NCI-H2029 (cell line): ENCODE data around the gene PTX4.

Experiments
- DNase-seq: peaks from one replicate; lab custom pipeline; 2025; lab: John Stamatoyannopoulos, UW

PTX4 gene

DNA sequence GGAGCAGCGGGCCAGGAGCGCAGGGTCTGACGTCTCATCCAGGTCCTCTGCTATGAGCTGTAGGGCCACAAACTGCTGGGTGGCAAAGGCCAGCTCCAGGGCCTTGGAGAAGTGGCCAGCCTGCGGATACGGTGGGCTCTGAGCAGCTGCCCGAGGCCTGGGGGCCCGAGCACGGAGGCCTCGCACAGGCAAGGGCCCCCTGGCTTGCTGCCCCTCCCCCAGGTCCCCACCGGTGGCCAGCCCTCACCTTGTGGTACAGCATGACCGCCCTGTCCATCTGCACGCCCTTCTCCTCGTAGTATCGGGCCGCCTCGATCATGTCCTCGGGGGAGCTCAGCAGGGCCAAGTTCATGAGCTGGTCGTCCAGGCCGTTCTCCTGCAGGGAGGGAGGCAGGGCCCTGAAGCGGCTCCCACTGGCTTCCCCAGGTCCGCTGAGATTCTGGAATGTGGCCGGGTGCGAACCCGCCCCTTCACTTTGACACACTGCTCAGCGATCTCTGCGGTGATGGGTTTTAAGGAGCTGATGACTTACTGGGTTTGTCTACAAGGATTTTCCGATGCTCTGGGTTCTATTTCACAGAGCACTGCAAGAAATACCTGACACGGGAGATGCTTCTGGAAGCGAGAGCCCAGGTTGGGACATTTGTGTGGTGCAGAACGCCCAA is 35.0 kb upstream of the PTX4 start:
- DNase-seq: no peak

DNA sequence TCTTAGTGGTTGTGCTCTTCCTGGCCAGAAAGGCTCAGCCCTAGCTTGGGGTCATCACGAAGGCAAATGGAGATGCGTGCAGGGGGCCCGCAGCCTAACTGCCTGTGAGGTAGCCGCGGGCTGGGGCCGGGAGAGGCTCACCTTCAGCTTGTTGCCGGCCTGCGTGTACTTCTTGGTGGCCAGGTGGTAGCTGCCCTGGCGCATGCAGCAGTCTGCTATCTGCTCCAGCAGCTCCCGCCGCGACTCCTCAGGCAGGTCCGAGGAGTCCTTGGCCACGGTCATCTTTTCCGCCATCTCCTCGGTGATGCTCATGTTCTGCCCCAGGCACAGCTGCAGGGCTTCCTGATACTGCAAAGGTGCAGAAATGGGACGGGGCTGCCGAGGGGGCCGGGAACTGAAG is 31.7 kb upstream of the PTX4 start:
- no peak for DNase-seq

DNA sequence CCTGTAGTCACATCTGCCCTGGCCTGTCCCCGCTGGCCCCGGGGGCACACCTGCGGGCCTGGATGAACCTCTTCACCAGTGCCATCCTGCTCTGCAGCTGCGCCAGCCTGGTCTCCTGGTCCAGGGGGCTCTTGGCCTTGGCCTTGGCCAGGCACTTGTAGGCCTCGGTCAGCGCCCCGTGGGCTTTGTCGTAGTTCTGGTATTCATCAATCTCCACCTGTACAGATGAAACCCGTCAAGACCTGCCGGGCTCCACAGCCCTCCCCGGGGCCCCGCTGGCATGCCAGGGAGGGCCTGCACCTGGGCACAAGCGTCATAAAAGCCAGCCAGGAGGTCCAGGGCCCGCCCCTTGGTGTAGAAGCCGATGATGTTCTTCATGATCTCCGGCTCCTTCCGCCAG is 31.1 kb upstream of the PTX4 start:
- DNase-seq: no peak

DNA sequence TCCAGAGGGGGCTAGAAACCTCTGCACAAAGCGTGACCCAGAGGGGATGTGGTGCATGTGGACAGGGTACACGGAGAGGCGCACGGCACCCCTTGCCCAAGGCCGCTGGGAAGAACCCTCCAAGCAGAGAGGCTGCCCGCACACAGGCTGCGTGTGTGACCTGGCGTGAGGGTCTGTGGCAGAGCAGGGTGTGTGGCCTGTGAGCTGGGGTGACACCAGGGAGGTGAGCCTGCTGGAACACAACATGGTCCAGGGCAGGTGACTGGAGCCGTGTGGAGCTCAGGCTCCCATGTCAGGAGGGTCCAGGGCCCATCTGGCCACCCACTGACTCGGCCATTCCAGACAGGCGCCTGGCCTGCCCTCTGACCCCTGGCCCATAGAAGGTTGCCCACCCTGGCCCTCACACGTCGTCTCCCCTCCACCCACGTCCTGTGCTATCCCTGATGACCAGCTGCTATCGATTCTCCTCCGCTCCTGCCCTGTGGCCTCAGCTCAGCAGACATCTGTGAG is 29.9 kb upstream of the PTX4 start:
- no peak for DNase-seq

DNA sequence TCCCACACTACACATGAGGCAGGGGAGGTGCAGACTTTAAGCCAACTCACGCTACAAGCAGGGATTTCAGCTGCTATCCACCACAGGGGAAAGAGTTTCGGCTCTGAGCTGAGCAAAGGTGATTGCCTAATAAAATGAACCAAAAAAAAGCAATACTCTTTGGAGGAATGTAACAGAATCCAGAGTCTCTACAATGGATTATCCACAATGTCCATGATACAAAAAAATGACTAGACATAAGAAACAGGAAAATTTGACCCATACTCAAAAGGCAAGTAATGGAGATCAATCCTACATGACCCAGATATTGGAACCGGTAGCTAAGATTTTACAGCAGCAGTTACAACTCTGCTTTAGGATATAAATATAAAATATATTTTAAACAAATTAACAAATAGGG is 25.8 kb upstream of the PTX4 start:
- no peak for DNase-seq

DNA sequence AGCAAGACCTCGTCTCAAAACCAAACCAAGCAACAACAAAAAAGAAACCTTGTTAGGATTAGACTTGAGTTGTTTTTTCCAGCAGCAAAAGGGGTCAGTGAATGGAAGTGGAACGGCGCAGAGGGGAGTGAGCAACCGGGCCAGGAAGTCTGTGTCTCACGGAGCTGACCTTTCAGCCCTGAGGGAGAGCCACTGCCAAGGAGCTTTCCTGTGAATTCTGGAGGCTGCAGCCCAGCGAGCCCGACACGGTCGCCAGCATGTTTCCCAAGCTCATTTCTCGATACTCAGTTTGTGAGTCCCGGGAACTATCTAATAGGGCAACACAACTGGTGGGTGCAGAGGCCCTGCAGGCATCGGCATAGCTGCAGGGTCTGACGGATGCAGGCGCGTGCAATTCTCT is 24.0 kb upstream of the PTX4 start:
- no peak for DNase-seq

DNA sequence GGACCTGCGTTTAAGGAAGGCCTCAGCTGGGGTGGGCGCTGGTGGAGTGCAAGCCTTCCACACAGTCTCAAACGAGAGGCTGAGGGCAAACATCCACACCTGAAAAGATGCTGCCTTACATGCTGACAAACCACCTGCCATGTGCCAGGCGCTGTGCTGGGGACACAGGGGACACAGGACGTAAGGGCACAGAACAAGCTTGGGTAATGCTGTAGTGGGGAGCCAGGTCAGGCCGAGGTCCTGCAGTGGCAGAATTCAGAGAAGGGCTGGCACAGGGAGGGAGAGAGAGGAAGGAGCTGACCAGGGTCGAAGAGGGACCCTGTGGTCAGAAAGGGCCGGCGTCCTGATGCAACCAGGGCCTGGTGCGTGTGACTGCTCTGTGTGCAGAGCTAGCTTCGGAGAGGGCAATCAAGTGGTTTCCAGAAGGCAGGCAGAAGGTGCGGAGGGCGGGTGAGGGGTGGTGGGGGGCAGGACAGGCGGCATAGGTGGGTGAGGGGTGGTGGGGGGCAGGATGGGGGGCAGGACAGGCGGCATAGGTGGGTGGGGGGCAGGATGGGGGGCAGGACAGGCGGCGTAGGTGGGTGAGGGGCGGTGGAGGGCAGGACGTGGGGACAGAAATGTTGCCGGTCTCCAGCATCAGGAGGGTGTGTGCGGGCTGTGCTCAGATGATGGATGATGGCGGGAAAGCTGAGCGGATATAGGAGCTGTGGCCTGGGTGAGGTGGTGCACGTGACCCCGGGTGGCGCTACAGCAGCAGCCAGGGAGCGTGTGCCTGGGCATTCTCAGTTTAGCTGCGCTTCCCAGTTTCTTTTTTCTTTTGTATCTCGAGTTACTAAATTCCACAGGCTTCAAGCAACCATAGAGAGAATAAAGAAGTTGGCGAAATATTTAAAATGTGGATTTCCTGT is 23.2 kb upstream of the PTX4 start:
- DNase-seq: no peak

DNA sequence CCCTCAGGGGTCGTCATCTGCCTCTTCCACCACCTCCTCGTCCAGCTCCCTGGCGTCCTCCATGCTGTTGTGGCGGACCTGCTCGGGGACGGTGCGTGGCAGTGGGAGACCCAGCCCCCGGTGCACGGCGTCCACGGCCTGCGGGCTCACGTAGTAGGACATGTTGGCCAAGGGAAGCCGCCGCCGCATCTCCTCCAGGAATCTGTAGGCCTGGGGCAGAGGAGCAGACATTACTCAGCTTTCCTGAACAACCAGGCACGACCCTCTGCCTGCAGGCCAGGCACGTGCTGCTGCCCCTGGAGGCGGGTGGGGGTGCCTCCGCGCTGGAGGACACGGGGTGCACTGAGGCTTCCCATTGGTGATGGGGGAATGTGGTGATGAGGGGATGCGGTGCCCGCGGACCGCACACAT is 22.2 kb upstream of the PTX4 start:
- DNase-seq: no peak

DNA sequence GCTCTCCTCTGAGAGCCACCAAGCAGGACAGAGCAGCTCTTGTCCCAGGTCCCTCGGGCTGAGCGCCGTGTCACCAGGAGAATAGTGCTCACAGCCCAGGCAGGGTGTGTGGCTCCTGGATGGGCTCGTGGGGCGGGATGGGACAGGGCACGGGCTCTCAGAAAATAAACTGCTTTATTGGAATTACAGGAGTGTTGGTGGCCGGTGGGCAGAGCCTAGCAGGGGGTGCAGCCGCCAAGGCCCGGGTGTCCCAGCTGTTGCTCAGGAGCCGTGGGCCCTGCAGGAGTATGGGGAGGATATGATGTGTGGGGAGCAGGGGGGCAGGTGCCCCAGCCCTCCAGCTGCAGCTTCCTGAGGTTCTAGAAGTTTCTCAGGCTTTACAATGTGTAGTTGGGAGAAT is 21.5 kb upstream of the PTX4 start:
- DNase-seq: no peak

DNA sequence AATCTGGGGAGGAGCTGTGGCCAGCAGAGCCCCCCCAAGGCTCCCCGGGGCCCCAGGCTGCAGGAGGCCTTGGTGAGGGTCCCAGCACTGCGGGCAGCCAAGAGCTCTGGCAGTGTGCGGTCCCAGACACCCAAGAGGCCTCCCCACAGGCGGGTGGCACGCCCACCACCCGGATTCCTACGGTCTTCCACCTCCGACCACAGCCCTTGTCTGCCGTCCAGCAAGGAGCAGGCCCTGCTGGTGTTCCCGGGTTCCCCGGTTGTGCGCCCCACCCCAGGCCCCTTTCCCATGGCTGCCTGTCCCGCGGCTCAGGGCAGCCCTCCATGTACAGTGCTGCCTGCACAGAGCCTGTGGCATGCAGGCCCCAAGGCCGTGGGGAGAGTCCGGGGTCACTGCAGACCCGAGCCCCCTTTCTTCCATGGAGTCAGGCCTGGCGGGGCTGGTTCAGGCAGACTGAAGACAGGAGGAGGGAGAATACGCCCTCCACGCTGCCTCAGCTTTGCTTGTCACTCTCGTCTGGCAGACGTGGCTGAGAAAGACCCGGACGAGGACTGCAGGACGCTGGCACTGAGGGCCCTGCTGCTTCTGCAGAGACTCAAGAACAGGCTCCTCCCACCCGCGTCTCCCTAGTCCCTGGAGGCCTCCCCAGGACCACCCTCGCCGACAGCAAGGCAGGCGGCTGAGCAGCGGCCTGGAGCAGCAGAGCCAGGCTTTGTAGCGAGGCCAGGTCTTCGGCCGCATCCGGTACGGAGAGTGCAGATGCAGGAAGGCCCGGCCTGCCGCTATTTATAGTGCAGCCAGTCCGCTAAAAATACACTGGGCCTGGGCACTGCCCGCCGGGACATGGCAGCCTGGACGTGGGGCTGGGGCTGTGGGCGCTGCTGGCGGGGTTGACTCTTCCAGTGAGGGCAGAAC is 20.8 kb upstream of the PTX4 start:
- no peak for DNase-seq

DNA sequence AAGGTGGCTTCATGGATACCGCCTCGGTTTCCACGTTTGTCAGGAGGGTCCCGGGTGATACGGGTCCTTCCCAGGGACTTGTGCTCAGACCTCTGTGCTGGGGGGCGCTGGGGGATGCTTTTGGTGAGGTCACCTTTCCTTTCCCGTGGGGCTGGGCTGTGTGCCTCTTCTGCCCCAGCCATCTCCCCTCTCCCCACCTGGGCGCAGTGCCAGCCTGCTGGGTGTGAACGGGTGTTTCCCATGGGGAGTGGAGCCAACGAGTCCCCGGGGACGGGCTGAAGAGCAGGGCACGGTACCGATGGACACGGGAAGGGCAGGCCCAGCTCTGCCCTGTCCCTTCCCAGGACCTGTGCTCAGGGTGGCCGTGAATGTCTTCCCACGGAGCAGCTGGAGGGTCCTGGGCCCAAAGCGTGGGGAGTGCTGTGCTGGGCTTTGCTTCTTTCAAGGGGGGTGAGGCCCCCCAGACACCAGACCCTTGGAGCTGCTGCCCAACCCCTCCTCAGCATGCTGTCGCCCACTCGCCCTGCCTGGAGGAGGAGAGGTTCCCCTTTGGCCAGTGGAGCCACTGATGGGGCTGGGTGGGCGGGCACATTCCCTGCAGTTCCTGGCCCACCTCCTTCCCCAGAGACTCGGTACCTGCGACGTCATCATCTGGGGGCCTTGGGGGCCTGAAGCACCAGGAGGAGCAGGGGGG is 19.9 kb upstream of the PTX4 start:
- DNase-seq: no peak

DNA sequence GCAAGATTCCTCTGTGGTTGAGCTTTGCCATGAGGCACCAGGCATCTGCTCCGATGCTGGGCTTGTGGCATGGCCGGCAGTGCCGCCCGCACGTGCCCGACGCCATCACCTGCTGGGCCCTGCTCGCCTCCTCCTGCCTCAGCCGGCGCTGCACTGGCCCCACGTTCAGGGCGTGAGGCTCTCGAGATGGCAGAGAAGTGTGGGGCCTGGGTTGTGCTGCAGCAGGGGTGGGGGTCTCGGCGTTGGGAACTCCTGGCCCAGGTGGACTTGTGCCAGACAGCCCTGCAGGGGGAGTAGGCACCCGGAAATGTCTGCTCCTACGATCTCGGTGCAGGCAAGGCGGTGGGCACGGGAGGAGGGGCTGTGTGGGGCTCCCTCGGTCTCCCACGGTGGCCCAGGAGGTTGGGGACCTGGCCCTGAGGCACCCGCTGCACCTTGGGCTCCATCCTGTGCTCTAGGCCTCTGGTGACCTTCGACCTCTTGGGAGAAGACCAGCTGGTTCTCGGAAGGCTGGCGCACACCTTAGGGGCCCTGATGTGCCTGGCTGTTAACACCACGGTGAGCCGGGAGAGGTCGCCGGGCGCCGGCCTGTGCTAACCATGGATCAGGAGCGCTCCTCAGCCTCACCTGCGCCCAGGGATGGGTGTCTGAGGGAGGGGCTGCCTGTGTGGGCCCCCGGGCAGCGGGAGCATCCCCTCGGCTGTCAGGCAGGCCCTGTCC is 17.9 kb upstream of the PTX4 start:
- DNase-seq: no peak

DNA sequence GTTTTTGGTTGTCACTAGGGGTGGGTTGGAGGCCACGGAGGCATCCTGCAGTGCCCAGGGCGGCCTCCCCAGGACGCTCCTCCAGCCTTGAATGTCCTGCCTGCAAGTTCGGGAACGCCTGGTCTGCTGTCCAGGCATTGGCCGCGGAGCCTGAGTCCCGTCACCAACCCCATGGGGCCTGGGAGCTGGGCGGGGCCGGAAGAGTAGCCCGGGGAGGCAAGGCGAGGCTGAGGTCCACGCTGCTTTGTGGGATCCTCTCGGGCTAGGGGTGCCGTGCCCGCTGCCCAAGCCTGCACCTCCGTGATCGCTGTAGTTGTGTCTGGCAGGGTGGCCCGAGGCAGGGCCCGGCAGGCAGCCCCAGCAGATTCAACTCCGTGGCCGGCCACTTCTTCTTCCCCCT is 17.2 kb upstream of the PTX4 start:
- DNase-seq: no peak

DNA sequence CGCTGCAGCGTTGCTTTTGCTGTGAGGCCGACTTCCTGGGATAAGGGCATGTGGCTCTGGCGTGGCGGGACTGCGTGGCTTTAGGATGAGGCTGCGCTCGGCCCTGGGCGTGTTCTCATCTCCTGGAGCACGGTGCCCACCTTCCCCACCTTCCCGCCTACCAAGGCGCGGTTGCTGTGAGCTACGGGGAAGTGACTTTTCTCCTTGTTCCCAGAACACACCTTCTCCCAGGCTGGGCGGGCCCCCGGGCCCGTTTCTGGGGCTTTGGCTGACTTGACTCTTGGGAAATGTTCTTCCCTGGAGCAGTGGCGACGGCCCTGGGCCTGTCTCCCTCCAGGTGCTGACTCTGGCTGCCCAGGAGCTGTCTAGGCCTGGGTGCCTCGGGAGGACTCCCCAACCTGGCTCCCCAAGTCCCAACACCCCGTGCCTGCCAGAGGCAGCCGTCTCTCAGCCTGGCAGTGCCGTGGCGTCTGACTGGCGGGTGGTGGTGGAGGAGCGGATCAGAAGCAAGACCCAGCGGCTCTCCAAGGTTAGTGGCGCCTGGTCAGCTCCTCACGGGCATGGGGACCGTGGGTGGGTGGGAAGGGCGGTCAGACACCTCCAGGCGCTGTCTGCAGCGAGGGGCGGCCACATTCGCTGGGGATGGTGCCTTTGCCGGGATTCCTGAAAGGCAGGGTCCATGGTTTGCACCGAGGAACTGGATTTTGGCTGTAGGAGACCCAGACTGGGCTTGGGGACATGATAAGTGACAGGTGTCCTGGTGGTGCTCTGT is 16.5 kb upstream of the PTX4 start:
- no peak for DNase-seq

DNA sequence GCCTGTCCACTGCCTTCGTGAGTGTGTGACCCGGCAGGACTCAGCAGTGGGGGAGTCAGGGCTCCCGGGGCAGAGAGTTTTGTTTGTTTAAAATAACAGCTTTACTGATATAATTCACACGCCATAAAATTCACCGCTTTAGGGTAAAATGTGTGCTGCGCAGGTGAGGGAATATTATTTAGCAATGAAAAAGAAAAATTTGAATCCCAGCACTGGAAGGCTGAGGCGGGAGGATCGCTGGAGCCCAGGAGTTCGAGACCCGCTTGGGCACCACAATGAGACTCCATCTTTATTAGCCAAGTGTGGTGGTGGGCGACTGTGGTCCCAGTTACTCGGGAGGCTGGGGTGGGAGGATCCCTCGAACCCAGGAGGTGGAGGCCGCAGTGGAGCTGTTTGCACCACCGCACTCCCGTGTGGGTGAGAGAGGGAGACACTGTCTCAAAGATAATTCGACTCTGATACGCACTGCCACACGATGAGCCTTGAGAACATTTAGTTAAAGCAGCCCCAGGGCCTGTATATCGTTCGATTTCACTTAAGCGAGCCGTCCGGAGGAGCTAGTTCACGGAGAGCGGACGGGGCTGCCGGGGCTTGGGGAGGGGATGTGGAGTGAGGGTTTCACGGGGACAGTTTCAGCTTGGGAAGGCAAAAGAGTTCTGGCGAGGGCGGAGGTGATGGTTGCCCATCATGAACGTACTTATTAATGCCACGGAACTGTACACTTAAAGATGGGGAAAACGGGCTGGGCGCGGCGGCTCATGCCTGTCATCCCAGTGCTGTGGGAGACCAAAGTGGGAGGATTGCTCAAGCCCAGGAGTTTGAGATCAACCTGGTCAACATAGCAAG is 14.6 kb upstream of the PTX4 start:
- no peak for DNase-seq

DNA sequence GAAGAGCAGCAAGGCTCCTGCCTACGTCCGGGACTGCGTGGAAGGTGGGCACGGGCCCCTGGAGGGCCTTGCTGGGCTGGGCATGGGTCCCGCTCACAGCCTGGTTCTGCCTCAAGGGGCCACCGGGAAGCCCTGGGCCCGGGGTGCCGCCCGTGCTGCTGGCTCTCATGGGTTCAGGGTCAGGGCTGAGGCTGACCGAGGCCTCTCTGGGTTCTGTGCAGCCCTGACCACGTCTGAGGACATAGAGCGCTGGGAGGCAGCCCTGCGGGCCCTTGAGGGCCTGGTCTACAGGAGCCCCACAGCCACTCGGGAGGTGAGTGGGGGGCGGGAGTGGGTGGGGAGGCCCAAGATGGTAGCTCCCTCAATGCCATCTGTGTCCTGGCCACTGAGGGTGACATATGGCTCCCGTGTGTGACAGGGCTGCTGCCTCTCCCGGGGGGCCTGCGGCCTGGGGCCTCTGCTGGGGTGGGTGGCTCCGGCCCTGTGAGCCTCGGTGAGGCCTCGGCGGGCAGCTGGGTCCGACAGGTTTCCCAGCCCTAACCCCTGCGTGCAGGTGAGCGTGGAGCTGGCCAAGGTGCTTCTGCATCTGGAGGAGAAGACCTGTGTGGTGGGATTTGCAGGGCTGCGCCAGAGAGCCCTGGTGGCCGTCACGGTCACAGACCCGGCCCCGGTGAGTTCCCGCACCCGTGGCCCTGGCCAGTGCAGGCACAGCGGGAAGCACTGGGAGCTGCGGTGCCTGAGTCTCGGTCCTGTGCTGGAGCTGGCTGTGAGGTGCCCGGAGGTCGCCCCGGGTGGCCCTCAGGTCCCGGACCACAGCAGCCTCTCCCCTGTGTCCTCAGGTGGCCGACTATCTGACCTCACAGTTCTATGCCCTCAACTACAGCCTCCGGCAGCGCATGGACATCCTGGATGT is 13.6 kb upstream of the PTX4 start:
- no peak for DNase-seq

DNA sequence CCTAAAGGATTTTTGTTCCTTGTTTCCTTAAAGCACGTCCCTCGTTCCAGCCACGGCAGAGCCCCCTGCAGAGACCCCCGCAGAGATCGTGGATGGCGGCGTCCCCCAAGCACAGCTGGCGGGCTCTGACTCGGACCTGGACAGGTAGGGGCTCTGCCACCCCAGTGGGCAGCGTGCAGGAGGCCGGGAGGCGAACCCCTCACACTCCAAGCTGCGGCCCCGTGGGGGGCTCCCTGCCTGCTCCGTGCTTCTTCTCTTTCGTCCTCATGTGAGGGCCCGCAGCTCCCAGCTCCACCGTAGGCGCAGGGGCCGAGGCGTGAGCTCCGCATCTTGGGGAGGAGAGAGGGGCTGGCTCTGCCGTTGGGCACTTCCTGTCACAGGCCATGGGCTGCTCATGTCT is 12.9 kb upstream of the PTX4 start:
- DNase-seq: no peak

DNA sequence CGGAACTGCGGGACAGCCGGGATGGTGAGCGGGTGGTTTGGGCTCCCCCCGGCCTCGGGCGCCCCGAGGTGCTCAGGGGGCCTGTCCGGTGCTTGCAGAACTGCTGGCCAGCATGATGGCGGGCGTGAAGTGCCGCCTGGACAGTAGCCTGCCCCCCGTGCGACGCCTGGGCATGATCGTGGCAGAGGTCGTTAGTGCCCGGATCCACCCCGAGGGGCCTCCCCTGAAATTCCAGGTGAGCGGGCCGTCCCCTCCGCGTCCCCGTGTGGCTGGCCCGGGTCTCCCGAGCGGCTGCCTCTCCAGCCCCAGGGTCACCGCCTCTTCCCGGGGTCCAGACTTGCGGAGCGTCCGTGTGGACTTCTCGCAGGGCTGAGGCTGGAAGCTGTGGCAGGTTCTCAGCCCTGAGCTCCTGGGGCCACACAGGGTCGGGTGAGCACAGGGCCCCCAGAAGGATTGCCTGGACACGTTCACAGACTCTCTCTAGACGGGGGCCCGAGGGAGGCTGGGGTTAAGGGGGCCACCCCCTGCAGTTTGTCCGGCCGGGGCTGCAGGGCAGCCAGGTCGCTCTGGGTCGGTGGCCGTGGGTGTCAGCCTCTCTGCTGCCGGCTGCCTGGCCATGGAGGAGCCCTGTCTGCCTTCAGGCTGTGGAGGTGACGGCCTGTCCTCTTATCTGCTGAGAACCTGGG is 11.9 kb upstream of the PTX4 start:
- DNase-seq: no peak
